ENCODE measurements around the gene PRKAA1.
"Not testable (repeated sequence)": the region's sequence is repeated elsewhere in the genome, so short reads cannot be mapped to it uniquely, and the experiment has no call there.

Gene PRKAA1

DNA sequence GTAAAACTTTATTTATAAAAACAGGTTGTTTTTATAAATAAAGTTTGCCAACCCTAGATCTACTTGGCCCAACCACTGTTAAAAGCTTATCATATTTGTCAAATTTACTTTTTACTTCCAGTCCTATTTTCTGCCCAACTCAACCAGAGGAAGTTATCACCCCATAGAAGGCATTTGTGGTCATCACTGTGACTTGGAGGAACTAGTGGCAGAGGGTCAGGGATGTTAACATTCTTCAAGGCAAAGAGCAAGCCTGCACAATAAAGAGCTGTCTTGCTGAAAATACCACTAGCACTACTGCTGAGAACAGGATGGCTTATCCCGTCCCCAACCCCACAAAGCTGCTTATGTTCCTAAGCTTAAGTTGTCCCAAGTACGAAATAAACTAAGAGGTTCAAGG lies 64.7 kb downstream of the PRKAA1 start:
- no peak for DNase-seq (ENCODE audit: low spot score)

DNA sequence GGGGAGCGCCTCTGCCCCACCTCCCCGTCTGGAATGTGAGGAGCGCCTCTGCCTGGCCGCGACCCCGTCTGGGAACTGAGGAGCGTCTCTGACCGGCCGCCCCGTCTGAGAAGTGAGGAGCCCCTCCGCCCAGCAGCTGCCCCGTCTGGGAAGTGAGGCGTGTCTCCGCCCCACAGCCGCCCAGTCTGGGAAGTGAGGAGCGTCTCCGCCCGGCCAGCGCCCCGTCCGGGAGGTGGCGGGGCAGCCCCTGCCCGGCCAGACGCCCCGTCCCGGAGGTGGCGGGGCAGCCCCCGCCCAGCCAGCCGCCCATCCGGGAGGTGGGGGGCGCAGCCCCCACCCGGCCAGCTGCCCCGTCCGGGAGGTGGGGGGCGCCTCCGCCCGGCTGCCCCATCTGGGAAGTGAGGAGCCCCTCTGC lies 75.7 kb downstream of the PRKAA1 start:
- DNase-seq (ENCODE audit: low spot score): not testable (repeated sequence)

DNA sequence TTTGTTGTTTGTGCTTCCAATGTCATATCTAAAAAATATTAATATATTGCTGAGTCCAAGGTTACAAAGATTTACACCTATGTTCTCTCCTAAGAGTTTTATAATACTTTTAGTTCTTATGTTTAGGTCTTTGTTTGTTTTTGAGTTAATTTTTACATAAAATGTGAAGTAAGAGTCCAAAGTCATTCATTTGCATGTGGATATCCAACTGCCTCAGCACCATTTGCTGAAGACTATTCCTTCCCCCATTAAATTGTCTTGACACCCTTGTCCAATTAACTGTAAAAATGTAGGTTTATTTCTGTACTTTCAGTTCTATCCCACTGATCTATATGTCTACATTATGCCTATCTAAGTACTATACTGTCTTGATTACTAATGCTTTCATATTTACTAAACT lies 78.1 kb downstream of the PRKAA1 start:
- no peak for DNase-seq (ENCODE audit: low spot score)

- peak; percentile 21 for DNase-seq (ENCODE audit: low spot score)
Observed at GRCh38 chr5:40717281-40717680, 80.9 kb downstream of the PRKAA1 start.

- DNase-seq (ENCODE audit: low spot score): no peak
Observed at GRCh38 chr5:40716590-40716989, 81.6 kb downstream of the PRKAA1 start.

GRCh38 chr5:40716000-40716399 lies 82.2 kb downstream of the PRKAA1 start:
- DNase-seq (ENCODE audit: low spot score): no peak

- no peak for DNase-seq (ENCODE audit: low spot score)
Observed at GRCh38 chr5:40714001-40714400, 84.2 kb downstream of the PRKAA1 start.

- not testable (repeated sequence) for DNase-seq (ENCODE audit: low spot score)
Observed at GRCh38 chr5:40710575-40710974, 87.6 kb downstream of the PRKAA1 start.

Data from RKO (cell line).